ENCODE results near the gene ASPN. TPM values are rescaled to one million over a fixed set of nuclear protein-coding genes. Genes with fewer than 3 reads are reported as not detected.
"Not testable (repeated sequence)": the region's sequence is repeated elsewhere in the genome, so short reads cannot be mapped to it uniquely, and the experiment has no call there.

Gene ASPN
- total RNA-seq, 1 donor from 2014 or later, result not detected

DNA sequence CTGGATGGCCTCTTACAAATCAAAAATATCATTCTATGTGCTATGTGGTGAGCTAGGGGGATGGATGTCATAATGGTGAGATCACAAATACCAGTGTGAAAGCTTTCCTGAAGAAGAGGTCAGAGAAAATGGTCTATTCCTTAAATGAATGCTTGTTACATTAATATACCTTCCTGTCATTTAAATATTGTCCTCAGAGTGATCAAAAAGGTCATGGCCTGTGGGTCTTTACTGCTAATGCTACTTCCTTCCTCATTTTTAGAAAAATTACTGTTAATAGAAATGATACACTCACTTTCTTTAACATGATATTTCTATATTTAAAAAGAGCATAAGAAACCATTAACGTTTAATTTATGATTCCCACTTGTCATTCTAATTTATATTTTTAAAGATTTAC, 67.7 kb downstream of the ASPN start:
- Mint-ChIP-seq H3K4me3 (ENCODE audit: low read depth) (no peak overlapping the region), H3K27me3 (ENCODE audit: low read depth) (no peaks in the 10 kb centered on the region), H3K9me3 (no peaks in the 10 kb centered on the region), H3K36me3 (ENCODE audit: low read depth) (peaks cover 3% of the 10 kb centered on the region), H3K4me1 (ENCODE audit: low read depth) (no peaks in the 10 kb centered on the region), H3K27ac (no peak overlapping the region)
- DNase-seq (ENCODE audit: low spot score), result no peak
- intact Hi-C loops (cut with micrococcal nuclease), result no loop called here

DNA sequence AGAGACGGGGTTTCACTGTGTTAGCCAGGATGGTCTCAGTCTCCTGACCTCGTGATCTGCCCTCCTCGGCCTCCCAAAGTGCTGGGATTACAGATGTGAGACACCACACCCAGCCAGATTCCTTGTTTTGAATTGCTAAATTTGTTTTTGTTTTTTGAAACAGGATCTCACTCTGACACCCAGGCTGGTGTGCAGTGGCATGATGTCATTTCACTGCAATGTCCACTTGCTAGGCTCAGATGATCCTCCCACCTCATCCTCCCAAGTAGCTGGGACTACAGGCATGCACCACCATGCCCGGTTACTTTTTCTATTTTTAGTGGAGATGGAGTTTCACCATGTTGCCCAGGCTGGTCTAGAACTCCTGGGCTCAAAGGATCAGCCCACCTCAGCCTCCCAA, 71.1 kb downstream of the ASPN start:
- intact Hi-C loops (cut with micrococcal nuclease); H3K9me3 Mint-ChIP-seq; H3K27ac Mint-ChIP-seq; H3K36me3 Mint-ChIP-seq (ENCODE audit: low read depth); H3K27me3 Mint-ChIP-seq (ENCODE audit: low read depth); H3K4me3 Mint-ChIP-seq (ENCODE audit: low read depth); DNase-seq (ENCODE audit: low spot score): not testable (repeated sequence)
- H3K4me1 Mint-ChIP-seq (ENCODE audit: low read depth), result peaks cover 12% of the 10 kb centered on the region

DNA sequence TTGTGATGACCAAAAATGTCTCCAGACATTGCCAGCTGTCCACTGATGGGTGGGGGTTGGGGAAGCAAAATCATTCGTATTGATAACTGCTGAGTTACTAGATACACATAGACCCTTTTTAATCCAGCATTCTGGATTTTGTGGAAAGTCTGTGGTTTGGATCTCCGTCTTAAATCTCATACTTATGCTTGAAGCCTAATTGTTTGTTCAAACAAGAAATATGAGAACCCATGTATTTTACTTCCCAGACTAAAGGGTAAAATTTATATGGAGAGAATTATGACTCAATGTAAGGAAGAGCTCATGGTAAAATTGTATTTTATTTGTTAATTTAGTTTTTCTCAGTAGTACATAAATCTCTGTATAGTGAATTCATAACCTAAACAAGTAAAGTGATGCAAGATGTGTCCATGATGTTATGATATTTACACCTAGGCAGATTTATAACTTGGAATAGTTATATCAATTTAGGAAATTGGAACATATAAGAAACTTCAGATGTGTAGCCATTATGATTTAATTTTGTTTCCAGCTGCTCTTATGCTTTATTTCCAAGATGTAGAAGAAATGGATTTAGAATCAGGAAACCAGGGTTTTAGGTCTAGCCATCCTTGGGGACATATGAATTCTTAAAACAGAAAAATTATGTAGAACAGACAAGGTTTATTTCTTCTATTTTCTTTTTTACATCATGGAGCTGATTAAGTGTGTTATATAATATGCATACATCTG, 73.4 kb downstream of the ASPN start:
- H3K4me1 Mint-ChIP-seq (ENCODE audit: low read depth), result peaks cover 19% of the 10 kb centered on the region
- no peaks in the 10 kb centered on the region for H3K9me3 Mint-ChIP-seq
- no peak overlapping the region for H3K27ac Mint-ChIP-seq
- peaks cover 5% of the 10 kb centered on the region for H3K36me3 Mint-ChIP-seq (ENCODE audit: low read depth)
- H3K27me3 Mint-ChIP-seq (ENCODE audit: low read depth), result no peaks in the 10 kb centered on the region
- H3K4me3 Mint-ChIP-seq (ENCODE audit: low read depth), result no peak overlapping the region
- intact Hi-C loops (cut with micrococcal nuclease), result no loop called here
- no peak for DNase-seq (ENCODE audit: low spot score)

DNA sequence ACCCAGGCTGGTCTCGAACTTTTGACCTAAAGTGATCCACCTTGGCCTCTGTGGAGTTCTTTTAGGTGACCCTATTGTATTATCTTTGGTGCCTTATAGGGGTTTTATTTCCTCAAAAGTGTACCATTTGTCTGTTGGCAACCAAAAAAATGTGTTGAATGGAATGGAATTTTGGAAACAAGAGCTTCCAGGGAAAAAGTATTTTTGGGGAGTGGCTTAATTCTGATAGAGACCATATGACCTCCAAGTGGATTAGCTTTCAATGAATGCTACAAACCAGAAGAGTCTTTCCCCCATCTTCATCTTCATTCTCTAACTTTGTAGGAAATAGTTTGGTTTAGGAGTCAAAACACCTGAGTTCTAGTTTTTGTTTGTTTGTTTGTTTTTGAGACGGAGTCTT, 74.5 kb downstream of the ASPN start:
- no peak overlapping the region for H3K27ac Mint-ChIP-seq
- no peaks in the 10 kb centered on the region for H3K9me3 Mint-ChIP-seq

DNA sequence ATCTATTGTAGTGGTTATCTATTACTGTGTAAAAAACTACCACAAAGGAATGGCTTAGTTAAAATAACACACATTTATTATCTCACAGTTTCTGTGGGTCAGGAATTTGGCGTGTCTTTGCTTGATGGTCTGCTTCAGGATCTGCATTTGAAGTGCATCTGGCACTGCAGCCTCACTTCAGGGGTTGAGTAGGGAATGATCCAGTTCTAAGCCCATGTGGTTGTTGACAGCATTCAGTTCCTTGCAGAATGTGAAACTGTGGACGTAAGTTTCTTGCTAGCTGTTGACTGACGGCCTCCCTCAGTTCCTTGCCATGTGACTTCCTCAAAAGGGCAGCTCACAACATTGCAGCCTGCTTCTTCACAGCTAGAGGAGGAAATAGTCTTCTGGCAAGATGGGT, 75.8 kb downstream of the ASPN start:
- peaks cover 2% of the 10 kb centered on the region for H3K36me3 Mint-ChIP-seq (ENCODE audit: low read depth)
- no peaks in the 10 kb centered on the region for H3K27me3 Mint-ChIP-seq (ENCODE audit: low read depth)
- H3K4me3 Mint-ChIP-seq (ENCODE audit: low read depth), result peak overlapping the region; percentile 23
- peak overlapping the region; percentile 74 for H3K27ac Mint-ChIP-seq
- DNase-seq (ENCODE audit: low spot score), result peak; percentile 33
- H3K4me1 Mint-ChIP-seq (ENCODE audit: low read depth), result peaks cover 19% of the 10 kb centered on the region
- intact Hi-C loops (cut with micrococcal nuclease), result no loop called here
- H3K9me3 Mint-ChIP-seq, result no peaks in the 10 kb centered on the region

More for the DNA sequence above, 74.5 kb downstream of the ASPN start:
- intact Hi-C loops (cut with micrococcal nuclease), result no loop called here
- DNase-seq (ENCODE audit: low spot score), result no peak
- Mint-ChIP-seq H3K27me3 (ENCODE audit: low read depth) (no peaks in the 10 kb centered on the region), H3K4me3 (ENCODE audit: low read depth) (no peak overlapping the region), H3K36me3 (ENCODE audit: low read depth) (peaks cover 5% of the 10 kb centered on the region), H3K4me1 (ENCODE audit: low read depth) (peaks cover 19% of the 10 kb centered on the region)

Other genes with a start within 250 kb of the ASPN start
- gene IARS1, start 188.8 kb downstream of the ASPN start, total RNA-seq, result 177 and 186 TPM in 2 replicates
- 73.2 and 75.5 TPM in 2 replicates for gene NOL8, start 157.2 kb downstream of the ASPN start, total RNA-seq
- gene CENPP, start 156.6 kb downstream of the ASPN start, total RNA-seq, result 19.2 and 21.0 TPM in 2 replicates
- not detected in 2 replicates for gene OGN, start 77.9 kb downstream of the ASPN start, total RNA-seq
- not detected in 2 replicates for gene OMD, start 58.0 kb downstream of the ASPN start, total RNA-seq
- gene ECM2, start 53.5 kb upstream of the ASPN start, total RNA-seq, result not detected in 2 replicates
- 11.5 and 14.8 TPM in 2 replicates for gene IPPK, start 187.6 kb upstream of the ASPN start, total RNA-seq

Measured in activated T-helper 2 cell treated with anti-CD3 and anti-CD28 coated beads, Interferon-gamma antibody, Interleukin-2, Interleukin-4, amounts not matched to agents 10 μg/mL and 5 μg/mL and 100 μg/mL, durations not matched to agents 14 hours and 24 hours and 36 hours (primary cell).